GM12874 (cell line): ENCODE results near the gene KLF15.

Source experiments
- CTCF ChIP-seq: IDR thresholded peaks from 2 replicates; pipeline ENCODE4 v1.5.1; 2011; ENCODE audit warnings: low read depth, mild to moderate bottlenecking, control low read depth, low read length, moderate library complexity; ENCODE audit not compliant: insufficient read depth

KLF15 gene

DNA sequence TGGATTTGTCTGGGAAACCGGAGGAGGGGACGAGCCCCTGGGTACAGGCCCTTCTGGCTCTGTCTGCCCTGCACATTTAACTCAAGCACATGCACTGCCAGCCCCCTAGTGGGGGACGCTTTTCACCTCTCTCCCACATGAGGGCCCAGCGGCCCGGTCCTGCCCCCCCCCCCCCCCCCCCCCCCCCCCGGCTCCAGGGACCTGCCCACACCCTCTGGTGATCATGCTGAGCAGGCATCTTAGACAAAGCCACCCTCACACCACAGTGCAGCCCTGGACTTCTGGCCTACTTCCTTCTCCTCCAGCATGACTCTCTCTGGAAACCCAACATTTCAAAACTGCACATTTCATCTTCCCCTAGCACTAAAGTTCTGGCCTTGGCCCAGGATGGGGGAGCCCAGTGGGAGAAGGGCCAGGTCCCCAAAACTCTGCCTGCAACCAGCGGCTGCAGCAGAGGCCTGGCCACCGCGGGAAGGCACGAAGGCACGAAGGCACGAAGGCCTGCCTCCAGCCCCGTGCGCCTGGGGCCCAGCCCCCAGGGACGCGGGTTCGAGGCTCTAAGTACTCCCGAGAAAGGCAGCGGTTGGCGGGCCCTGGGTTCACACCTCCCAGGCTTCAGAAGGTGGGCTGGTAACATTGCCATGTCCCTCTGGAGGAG lies 14.1 kb downstream of the KLF15 start:
- TF ChIP-seq CTCF, result no peak

GRCh38 chr3:126342211-126342610 lies 15.0 kb downstream of the KLF15 start:
- TF ChIP-seq CTCF, result no peak

DNA sequence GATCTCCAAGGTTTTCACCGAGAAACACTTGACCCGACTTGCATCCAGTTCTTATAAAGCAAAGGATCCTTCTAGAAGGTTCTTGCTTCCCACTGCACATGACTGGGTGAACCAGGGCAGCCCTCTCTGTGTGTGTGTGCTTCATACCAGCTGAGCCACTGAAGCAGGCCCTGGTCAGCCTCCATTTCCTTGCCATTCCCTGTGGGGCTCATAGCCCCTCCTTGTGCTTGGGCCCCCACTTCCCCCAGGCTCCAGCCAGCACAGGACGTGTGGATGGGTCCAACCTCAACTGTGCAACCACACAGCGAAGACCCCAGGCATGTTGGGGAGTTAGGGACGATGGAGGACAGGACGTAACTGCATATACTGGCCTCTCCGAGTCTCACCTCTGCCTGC lies 15.5 kb downstream of the KLF15 start:
- TF ChIP-seq CTCF, result no peak

- no peak for TF ChIP-seq CTCF
Observed at GRCh38 chr3:126340943-126341754, 16.1 kb downstream of the KLF15 start.

DNA sequence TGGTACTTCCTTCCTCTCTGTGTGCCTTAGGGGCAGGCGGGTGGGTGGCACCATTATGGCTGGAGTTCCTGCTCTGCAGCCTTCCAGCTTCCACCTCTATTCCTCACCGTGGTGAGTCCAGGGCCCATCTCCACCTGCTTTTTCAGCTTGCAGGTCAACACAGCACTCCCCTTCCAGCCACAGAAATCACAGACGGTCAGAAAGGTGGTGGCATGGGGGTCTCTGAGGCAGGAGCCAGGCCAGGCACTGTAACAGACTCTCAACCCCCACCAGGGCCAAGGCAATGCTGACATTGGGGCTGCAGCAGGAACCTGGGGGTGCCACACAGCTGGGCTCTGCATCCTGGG lies 16.6 kb downstream of the KLF15 start:
- TF ChIP-seq CTCF, result no peak

GRCh38 chr3:126340081-126340511 lies 17.1 kb downstream of the KLF15 start:
- no peak for TF ChIP-seq CTCF

- no peak for TF ChIP-seq CTCF
Observed at GRCh38 chr3:126339466-126339865, 17.7 kb downstream of the KLF15 start.
